H1 (cell line): ENCODE measurements around the gene CAMTA1. TPM values are rescaled to one million over a fixed set of nuclear protein-coding genes. Genes with fewer than 3 reads are reported as not detected.

Source experiments
- CTCF ChIA-PET: fragments of 300-600 bp; sonication (Branson Sonifier 250); formaldehyde crosslinking; loops from one replicate; lab custom pipeline; 2021; ENCODE audit not compliant: partially characterized antibody; lab: Charles Lee
- POLR2A ChIA-PET: fragments of 300-600 bp; sonication (Branson Sonifier 250); formaldehyde crosslinking; loops from one replicate; lab custom pipeline; 2021; ENCODE audit warnings: inconsistent platforms; ENCODE audit not compliant: partially characterized antibody; lab: Charles Lee
- DNase-seq, 2 experiments: peaks; one replicate each; pipeline versions ENCODE4 v3.0.0 to v3.0.0-alpha.2; 2010 to 2022; ENCODE audit warnings: low spot score in 2 of 2, low read depth in 1 of 2, mixed read lengths in 1 of 2
- FAIRE-seq: peaks from 2 replicates; lab custom pipeline; 2011; peaks lifted over from hg19 to GRCh38; lab: Jason Lieb, UNC
- H2AFZ ChIP-seq: 2 replicates; pipeline ENCODE4 v1.8.1; 2012; ENCODE audit warnings: low read length, inconsistent platforms
- H2AK5ac ChIP-seq: 2 replicates; pipeline ENCODE4 v1.6.1; 2013; ENCODE audit warnings: low read depth, low read length
- H2BK120ac ChIP-seq: replicated peaks from 2 replicates; pipeline ENCODE3; 2013; ENCODE audit warnings: low read depth, low read length, inconsistent platforms
- H2BK12ac ChIP-seq: 2 replicates; pipeline ENCODE4 v1.6.1; 2013; ENCODE audit warnings: low read depth, low read length
- H2BK15ac ChIP-seq: 2 replicates; pipeline ENCODE4 v1.6.1; 2013; ENCODE audit warnings: low read length
- H2BK20ac ChIP-seq: 2 replicates; pipeline ENCODE4 v1.6.1; 2013; ENCODE audit warnings: low read length
- H2BK5ac ChIP-seq: 2 replicates; pipeline ENCODE4 v1.6.1; 2013; ENCODE audit warnings: low read depth, low read length
- H3K14ac ChIP-seq: 2 replicates; pipeline ENCODE4 v1.6.1; 2013; ENCODE audit warnings: inconsistent platforms; ENCODE audit not compliant: insufficient read length
- H3K18ac ChIP-seq: 2 replicates; pipeline ENCODE4 v1.6.1; 2013; ENCODE audit warnings: low read length; ENCODE audit errors: extremely low read depth
- H3K23ac ChIP-seq: 2 replicates; pipeline ENCODE4 v1.6.1; 2013; ENCODE audit warnings: inconsistent platforms; ENCODE audit not compliant: insufficient read length
- H3K23me2 ChIP-seq: 2 replicates; pipeline ENCODE4 v1.6.1; 2013; ENCODE audit warnings: low read depth, low read length
- H3K27ac ChIP-seq: 2 replicates; pipeline ENCODE4 v1.6.1; 2011; ENCODE audit warnings: low read depth, low read length, inconsistent platforms
- H3K27me3 ChIP-seq, 4 experiments: replicated peaks in 1 of 4; 1 replicate in 1 of 4; 2 replicates in 3 of 4; pipeline versions ENCODE4 v1.6.1 to v1.8.1; 2011 to 2013; ENCODE audit warnings: low read length in 3 of 4, mild to moderate bottlenecking in 3 of 4, inconsistent platforms in 2 of 4, mixed read lengths in 2 of 4, moderate library complexity in 1 of 4; ENCODE audit not compliant: control insufficient read depth in 3 of 4, insufficient read depth in 3 of 4; ENCODE audit errors: extremely low read depth in 1 of 4
- H3K36me3 ChIP-seq, 4 experiments: 2 replicates each; pipeline versions ENCODE4 v1.6.1 to v1.8.1; 2011 to 2013; ENCODE audit warnings: mild to moderate bottlenecking in 4 of 4, low read length in 3 of 4, moderate library complexity in 2 of 4, control low read depth in 1 of 4, inconsistent platforms in 1 of 4; ENCODE audit not compliant: insufficient read depth in 4 of 4, control insufficient read depth in 2 of 4
- H3K4ac ChIP-seq: replicated peaks from 2 replicates; pipeline ENCODE3; 2013; ENCODE audit warnings: low read length, low read depth, mixed read lengths, inconsistent platforms; ENCODE audit not compliant: insufficient read length
- H3K4me1 ChIP-seq, 4 experiments: replicated peaks in 1 of 4; 1 replicate in 1 of 4; 2 replicates in 3 of 4; pipeline versions ENCODE4 v1.6.1 to v1.8.1; 2011 to 2013; ENCODE audit warnings: low read length in 3 of 4, inconsistent platforms in 2 of 4, mixed read lengths in 1 of 4; ENCODE audit not compliant: insufficient read depth in 4 of 4, control insufficient read depth in 3 of 4
- H3K4me2 ChIP-seq, 2 experiments: 2 replicates each; pipeline versions ENCODE4 v1.6.1 to v1.8.1; 2011 to 2013; ENCODE audit warnings: low read depth in 2 of 2, low read length in 2 of 2, control low read depth in 1 of 2, inconsistent platforms in 1 of 2, mild to moderate bottlenecking in 1 of 2; ENCODE audit not compliant: insufficient read depth in 1 of 2
- H3K4me3 ChIP-seq, 4 experiments: fragments of 200-600, 300-600 bp in 1 of 4; sonication (generic), shearing (Covaris generic), sonication (Bioruptor Twin) in 1 of 4; 2 replicates each; pipeline versions ENCODE4 v1.5.1 to v1.8.1; 2011 to 2016; ENCODE audit warnings: low read length in 4 of 4, low read depth in 3 of 4, control low read depth in 2 of 4, inconsistent platforms in 2 of 4, mild to moderate bottlenecking in 2 of 4, mixed read lengths in 1 of 4, moderate library complexity in 1 of 4; ENCODE audit not compliant: insufficient read depth in 2 of 4; ENCODE audit errors: extremely low read depth in 1 of 4
- H3K56ac ChIP-seq: replicated peaks from 2 replicates; pipeline ENCODE3; 2013; ENCODE audit warnings: low read depth, mild to moderate bottlenecking, mixed read lengths, low read length, inconsistent platforms; ENCODE audit not compliant: insufficient read length
- H3K79me1 ChIP-seq: 2 replicates; pipeline ENCODE4 v1.6.1; 2013; ENCODE audit warnings: low read depth, low read length, control low read depth
- H3K79me2 ChIP-seq, 2 experiments: 2 replicates each; pipeline versions ENCODE4 v1.6.1 to v1.8.1; 2012 to 2013; ENCODE audit warnings: low read length in 2 of 2, mild to moderate bottlenecking in 2 of 2, inconsistent platforms in 1 of 2; ENCODE audit not compliant: insufficient read depth in 2 of 2, control insufficient read depth in 1 of 2
- H3K9ac ChIP-seq, 4 experiments: replicated peaks in 1 of 4; 1 replicate in 1 of 4; 2 replicates in 3 of 4; pipeline versions ENCODE4 v1.6.1 to v1.8.1; 2011 to 2013; ENCODE audit warnings: low read depth in 3 of 4, low read length in 3 of 4, control low read depth in 2 of 4, mild to moderate bottlenecking in 2 of 4, moderate library complexity in 2 of 4, inconsistent platforms in 1 of 4; ENCODE audit errors: extremely low read depth in 1 of 4
- H3K9me3 ChIP-seq, 2 experiments: 2 replicates each; pipeline versions ENCODE4 v1.6.1 to v1.8.1; 2012 to 2013; ENCODE audit warnings: mild to moderate bottlenecking in 2 of 2, moderate library complexity in 2 of 2, control low read depth in 1 of 2, inconsistent platforms in 1 of 2, low read depth in 1 of 2, low read length in 1 of 2, mixed read lengths in 1 of 2; ENCODE audit not compliant: insufficient read depth in 2 of 2
- H4K20me1 ChIP-seq, 2 experiments: replicated peaks in 1 of 2; 2 replicates each; pipeline versions ENCODE3 to v1.8.1; 2011 to 2013; ENCODE audit warnings: inconsistent platforms in 2 of 2, low read length in 2 of 2, mild to moderate bottlenecking in 1 of 2; ENCODE audit not compliant: insufficient read depth in 2 of 2, control insufficient read depth in 1 of 2
- H4K5ac ChIP-seq: 2 replicates; pipeline ENCODE4 v1.6.1; 2013; ENCODE audit warnings: low read length, low read depth, mixed read lengths, inconsistent platforms; ENCODE audit not compliant: insufficient read length
- H4K8ac ChIP-seq: 2 replicates; pipeline ENCODE4 v1.8.0; 2013; ENCODE audit warnings: mild to moderate bottlenecking, moderate library complexity, low read length, inconsistent platforms; ENCODE audit not compliant: insufficient read depth; ENCODE audit errors: extremely low read depth
- H4K91ac ChIP-seq: replicated peaks from 2 replicates; pipeline ENCODE3; 2013; ENCODE audit warnings: low read length, mixed read lengths, inconsistent platforms; ENCODE audit not compliant: insufficient read length
- CTBP2 ChIP-seq: IDR thresholded peaks from 2 replicates; pipeline ENCODE4 v1.7.0; 2011; ENCODE audit warnings: borderline replicate concordance, mild to moderate bottlenecking, moderate library complexity, mixed read lengths, low read length; ENCODE audit not compliant: insufficient read depth, insufficient read length
- FOSL1 ChIP-seq: IDR thresholded peaks from 2 replicates; pipeline ENCODE4 v1.6.1; 2011; ENCODE audit warnings: mild to moderate bottlenecking, low read depth, low read length, moderate library complexity; ENCODE audit not compliant: insufficient read depth
- RAD21 ChIP-seq, 2 experiments: IDR thresholded peaks in 1 of 2; conservative IDR thresholded peaks in 1 of 2; 2 replicates each; pipeline ENCODE4 v1.6.1; 2011; ENCODE audit warnings: low read depth in 2 of 2, low read length in 2 of 2, improper control_type of control experiment in 1 of 2, inconsistent platforms in 1 of 2, mild to moderate bottlenecking in 1 of 2, moderate library complexity in 1 of 2
- WGBS, 2 experiments: shearing (Covaris generic) in 1 of 2; methylation state at CpG; one replicate each; pipeline versions ENCODE4 v1.1.6 to v1.1.7; 2013 to 2015; ENCODE audit warnings: low lambda C conversion rate in 2 of 2, mixed read lengths in 2 of 2, inconsistent platforms in 1 of 2, low coverage in 1 of 2, missing lambda C conversion rate in 1 of 2; ENCODE audit not compliant: insufficient replicate concordance in 2 of 2, insufficient coverage in 1 of 2, insufficient read length in 1 of 2; ENCODE audit errors: extremely low coverage in 1 of 2, missing lambda C conversion rate in 1 of 2; 5-methylcytosine and 5-hydroxymethylcytosine counted together
- polyA plus RNA-seq, 7 experiments: library from polyadenylated mRNA; depleted of rRNA in 3 of 7; stranded (reverse) in 5 of 7; unstranded in 2 of 7; fragments of >200 nt in 5 of 7; fragments of 200-250 nt in 2 of 7; gene quantifications; 1 replicate in 5 of 7; 2 replicates in 1 of 7; 4 replicates in 1 of 7; pipeline versions ENCODE4 v1.2.1 to v1.2.3, GENCODE V29; 2011 to 2013; ENCODE audit warnings: missing spikeins in 2 of 7, mixed read lengths in 2 of 7
- total RNA-seq: library from RNA; stranded (reverse); fragmentation: NEBNext Ultra II Directional; extraction: Animal tissue kit (Norgen Biotek cat#: 25700); gene quantifications from 2 replicates; pipeline ENCODE4 v1.2.1, GENCODE V29; 2021

CAMTA1 gene
- total and polyA plus RNA-seq, 2 of the 8 experiments (the other 6 are each of a cell fraction or from before 2014, with no cell fraction given): 65.0 to 119 TPM

GRCh38 chr1:7531562-7532340 lies 746.5 kb downstream of the CAMTA1 start:
- H2BK5ac ChIP-seq: no peak overlapping the region
- H3K27me3 ChIP-seq: 0 out of 7 replicates have a peak, but pooled peaks cover 0 to 2% (median 0%) of the 10 kb centered on the region in 4 experiments
- no peaks in the 10 kb centered on the region for H3K9me3 ChIP-seq
- no peak overlapping the region for H4K5ac ChIP-seq
- H3K56ac ChIP-seq: no peak overlapping the region
- no peaks in the 10 kb centered on the region for H3K36me3 ChIP-seq
- H3K4me2 ChIP-seq: no peak overlapping the region
- H3K23ac ChIP-seq: no peak overlapping the region
- H2BK120ac ChIP-seq: no peak overlapping the region
- no peak overlapping the region for H2AK5ac ChIP-seq
- H3K23me2 ChIP-seq: no peaks in the 10 kb centered on the region
- no peaks in the 10 kb centered on the region for H3K79me2 ChIP-seq
- no peaks in the 10 kb centered on the region for H3K79me1 ChIP-seq
- FAIRE-seq (no peak), DNase-seq (no peak)
- CTCF ChIA-PET: interaction anchor here (0.6 to 1.2 kb wide), 4 partner anchors 9 to 1005 kb away, joined by 4 to 6 read pairs (median 4); no protein-coding TSS in a partner anchor
- H3K9ac ChIP-seq: no peak overlapping the region
- no peak overlapping the region for H2AFZ ChIP-seq
- no peak overlapping the region for H3K4me3 ChIP-seq
- H4K20me1 ChIP-seq: no peaks in the 10 kb centered on the region
- no peak overlapping the region; the same call in 1 of the 2 replicates for H2BK12ac ChIP-seq
- H4K8ac ChIP-seq: peak overlapping the region; percentile 1
- 93% methylated on average over 16 of the region's 18 CpGs; no CpG with 5 or more reads in 1 of the 2 experiments for WGBS, 2 experiments
- H2BK15ac ChIP-seq: no peak overlapping the region
- no peak overlapping the region for H3K18ac ChIP-seq
- H3K4ac ChIP-seq: no peak overlapping the region
- no peak overlapping the region for H3K27ac ChIP-seq
- H3K4me1 ChIP-seq: peaks cover 3 to 30% (median 19%) of the 10 kb centered on the region in 4 experiments
- no peak overlapping the region for H3K14ac ChIP-seq
- peak overlapping the region; percentile 22 for H4K91ac ChIP-seq
- H2BK20ac ChIP-seq: no peak overlapping the region
- POLR2A ChIA-PET: no interaction called here
- no peak for TF ChIP-seq RAD21 (IDR thresholded peaks at IDR 0.05 in 1 of 2, conservative IDR thresholded peaks at IDR 0.05 in 1 of 2; ENCODE audit: low read depth in 2 of 2, low read length in 2 of 2)
- TF ChIP-seq FOSL1: no peak
- TF ChIP-seq CTBP2: no peak
